Natural killer cell treated with Interleukin-12 subunit alpha and Interleukin-12 subunit beta and Interleukin-15 and Interleukin-18, amount 100 ng/mL, for 72 hours (primary cell): ENCODE data around the gene MRPL10. TPM values are rescaled to one million over a fixed set of nuclear protein-coding genes. Genes with fewer than 3 reads are reported as not detected.
A peak's percentile ranks its signal among the peaks of the same experiment; 100 is the strongest.
"Not testable (repeated sequence)": the region's sequence is repeated elsewhere in the genome, so short reads cannot be mapped to it uniquely, and the experiment has no call there.

Experiments
- ATAC-seq, 2 donors: fragments of 150-1000 bp; cut with Tn5 transposase in 1 of 2; sonication (Bioruptor Pico), chemical (Tn5 transposase) in 1 of 2; 2 replicates each; pipeline ENCODE4 v1.10.0; 2021
- DNase-seq: peaks from one replicate; pipeline ENCODE4 v3.0.0; 2022; ENCODE audit warnings: low spot score
- H3K27ac Mint-ChIP-seq, 2 donors: 1 replicate in 1 of 2; 2 replicates in 1 of 2; pipeline ENCODE4 v1.8.0; 2022; ENCODE audit warnings: mixed read lengths in 2 of 2, mild to moderate bottlenecking in 1 of 2, moderate library complexity in 1 of 2
- H3K27me3 Mint-ChIP-seq, 2 donors: 1 replicate in 1 of 2; 2 replicates in 1 of 2; pipeline ENCODE4 v1.8.0; 2022; ENCODE audit warnings: mixed read lengths in 2 of 2
- H3K36me3 Mint-ChIP-seq: one replicate; pipeline ENCODE4 v1.8.0; 2022; ENCODE audit warnings: mixed read lengths
- H3K4me1 Mint-ChIP-seq, 2 donors: 1 replicate in 1 of 2; 2 replicates in 1 of 2; pipeline ENCODE4 v1.8.0; 2022; ENCODE audit warnings: low read depth in 2 of 2, mixed read lengths in 2 of 2, mild to moderate bottlenecking in 1 of 2
- H3K4me3 Mint-ChIP-seq: one replicate; pipeline ENCODE4 v1.8.0; 2022; ENCODE audit warnings: mixed read lengths
- H3K9me3 Mint-ChIP-seq: 2 replicates; pipeline ENCODE4 v1.8.0; 2022; ENCODE audit warnings: mixed read lengths
- total RNA-seq, 2 donors: library from RNA; stranded (reverse); gene quantifications; one replicate each; pipeline ENCODE4 v1.2.3, GENCODE V29; 2022

Gene MRPL10
- total RNA-seq, 2 donors from 2014 or later: 44.6 to 44.7 TPM

DNA sequence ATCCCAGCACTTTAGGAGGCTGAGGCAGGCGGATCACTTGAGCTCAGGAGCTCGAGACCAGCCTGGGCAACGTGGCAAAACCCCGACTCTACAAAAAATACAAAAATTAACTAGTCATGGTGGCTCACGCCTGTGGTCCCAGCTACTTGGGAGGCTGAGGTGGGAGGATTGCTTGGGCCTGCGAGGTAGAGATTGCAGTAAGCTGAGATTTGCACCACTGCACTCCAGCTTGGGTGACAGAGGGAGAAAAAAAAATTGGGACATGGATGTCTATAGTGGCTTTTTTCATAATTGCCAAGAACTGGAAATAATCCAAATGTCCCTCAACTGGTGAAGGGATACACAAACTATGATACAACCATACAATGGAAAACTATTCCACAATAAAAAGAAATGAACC, 38.4 kb downstream of the MRPL10 start:
- no peak overlapping the region for H3K4me3 Mint-ChIP-seq
- peaks cover 5% of the 10 kb centered on the region for H3K36me3 Mint-ChIP-seq
- DNase-seq: no peak
- H3K27ac Mint-ChIP-seq: no peak overlapping the region
- H3K27me3 Mint-ChIP-seq: peaks cover 29 to 31% of the 10 kb centered on the region in 2 donors
- no peak for ATAC-seq
- H3K9me3 Mint-ChIP-seq: no peaks in the 10 kb centered on the region
- peaks cover 6 to 11% of the 10 kb centered on the region in 2 donors for H3K4me1 Mint-ChIP-seq

DNA sequence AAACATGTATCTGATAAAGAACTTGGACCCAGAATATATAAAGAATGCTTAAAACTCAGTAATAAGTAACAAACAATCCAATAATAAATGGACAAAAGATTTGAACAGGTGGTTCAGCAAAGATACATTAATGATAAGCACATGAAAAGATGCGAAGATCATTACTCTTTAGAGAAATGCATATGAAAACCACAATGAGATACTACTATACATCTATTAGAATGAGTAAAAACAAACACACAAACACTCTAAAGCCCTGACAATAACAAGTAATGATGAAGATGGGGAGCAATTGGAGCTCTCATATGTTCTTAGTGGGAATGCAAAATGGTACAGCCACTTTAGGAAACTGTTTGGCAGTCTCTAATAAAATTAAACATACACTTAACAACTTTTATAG, 38.9 kb downstream of the MRPL10 start:
- H3K9me3 Mint-ChIP-seq: no peaks in the 10 kb centered on the region
- H3K4me1 Mint-ChIP-seq: peaks cover 6 to 11% of the 10 kb centered on the region in 2 donors
- H3K27ac Mint-ChIP-seq: no peak overlapping the region
- H3K4me3 Mint-ChIP-seq: no peak overlapping the region
- no peak for ATAC-seq
- H3K36me3 Mint-ChIP-seq: peaks cover 5% of the 10 kb centered on the region
- peaks cover 31 to 34% of the 10 kb centered on the region in 2 donors for H3K27me3 Mint-ChIP-seq
- DNase-seq: no peak

GRCh38 chr17:47791025-47791424, 40.3 kb downstream of the MRPL10 start:
- DNase-seq: no peak
- H3K36me3 Mint-ChIP-seq: peaks cover 5% of the 10 kb centered on the region
- no peak for ATAC-seq
- H3K27ac Mint-ChIP-seq: no peak overlapping the region
- peak overlapping the region; percentile 82 for H3K4me3 Mint-ChIP-seq
- H3K4me1 Mint-ChIP-seq: peaks cover 6 to 11% of the 10 kb centered on the region in 2 donors
- peaks cover 30 to 35% of the 10 kb centered on the region in 2 donors for H3K27me3 Mint-ChIP-seq
- no peaks in the 10 kb centered on the region for H3K9me3 Mint-ChIP-seq

- peaks cover 6 to 11% of the 10 kb centered on the region in 2 donors for H3K4me1 Mint-ChIP-seq
- ATAC-seq (peak; percentile 97), DNase-seq (no peak)
- H3K36me3 Mint-ChIP-seq: peaks cover 5% of the 10 kb centered on the region
- no peak overlapping the region for H3K27ac Mint-ChIP-seq
- H3K27me3 Mint-ChIP-seq: peaks cover 27 to 30% of the 10 kb centered on the region in 2 donors
- peak overlapping the region; percentile 82 for H3K4me3 Mint-ChIP-seq
- no peaks in the 10 kb centered on the region for H3K9me3 Mint-ChIP-seq
Observed at GRCh38 chr17:47789611-47790561, 41.5 kb downstream of the MRPL10 start.

GRCh38 chr17:47785538-47786123, 45.7 kb downstream of the MRPL10 start:
- peaks cover 4 to 8% of the 10 kb centered on the region in 2 donors for H3K4me1 Mint-ChIP-seq
- peaks cover 1% of the 10 kb centered on the region for H3K36me3 Mint-ChIP-seq
- no peak for ATAC-seq
- peaks cover 24 to 29% of the 10 kb centered on the region in 2 donors for H3K27me3 Mint-ChIP-seq
- no peak for DNase-seq
- H3K4me3 Mint-ChIP-seq: no peak overlapping the region
- no peak overlapping the region for H3K27ac Mint-ChIP-seq
- no peaks in the 10 kb centered on the region for H3K9me3 Mint-ChIP-seq

DNA sequence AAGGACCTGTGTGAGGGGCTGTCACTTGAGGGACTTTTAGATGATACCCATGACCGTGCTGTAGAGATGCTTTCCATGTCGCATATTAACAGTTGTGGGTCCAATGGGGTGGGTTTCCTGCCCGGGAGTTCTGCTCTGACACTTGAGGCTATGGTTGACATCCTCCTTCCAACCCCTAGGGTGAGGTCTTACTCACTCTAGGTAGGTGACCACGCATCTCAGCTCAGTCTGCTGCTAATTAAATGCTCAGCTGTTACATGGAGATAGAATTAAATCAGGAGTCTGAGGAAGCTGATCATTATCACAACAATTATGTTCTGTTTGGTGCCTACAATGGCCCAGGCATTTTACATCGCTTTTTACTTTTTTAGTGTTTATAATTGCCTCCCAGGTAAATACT, 49.9 kb downstream of the MRPL10 start:
- H3K27me3 Mint-ChIP-seq: peaks cover 12 to 13% of the 10 kb centered on the region in 2 donors
- peaks cover 3 to 5% of the 10 kb centered on the region in 2 donors for H3K4me1 Mint-ChIP-seq
- H3K36me3 Mint-ChIP-seq: no peaks in the 10 kb centered on the region

GRCh38 chr17:47778184-47778635, 53.1 kb downstream of the MRPL10 start:
- peaks cover 11% of the 10 kb centered on the region in 2 donors for H3K4me1 Mint-ChIP-seq
- peaks cover under 1 to 16% of the 10 kb centered on the region in 2 donors for H3K27me3 Mint-ChIP-seq
- no peak overlapping the region for H3K4me3 Mint-ChIP-seq
- DNase-seq: no peak
- H3K9me3 Mint-ChIP-seq: no peaks in the 10 kb centered on the region
- H3K27ac Mint-ChIP-seq: no peak overlapping the region
- no peak for ATAC-seq
- H3K36me3 Mint-ChIP-seq: no peaks in the 10 kb centered on the region

More for the DNA sequence above, 49.9 kb downstream of the MRPL10 start:
- no peak for DNase-seq
- no peaks in the 10 kb centered on the region for H3K9me3 Mint-ChIP-seq
- no peak for ATAC-seq
- H3K27ac Mint-ChIP-seq: no peak overlapping the region
- H3K4me3 Mint-ChIP-seq: no peak overlapping the region

- no peak overlapping the region for H3K27ac Mint-ChIP-seq
- peaks cover 11% of the 10 kb centered on the region in 2 donors for H3K4me1 Mint-ChIP-seq
- DNase-seq (peak; percentile 66), ATAC-seq (peak; percentile 70 to 75)
- H3K27me3 Mint-ChIP-seq: peaks cover 0 to 13% of the 10 kb centered on the region in 2 donors
- no peaks in the 10 kb centered on the region for H3K9me3 Mint-ChIP-seq
- H3K36me3 Mint-ChIP-seq: no peaks in the 10 kb centered on the region
- no peak overlapping the region for H3K4me3 Mint-ChIP-seq
Observed at GRCh38 chr17:47776330-47777197, 54.8 kb downstream of the MRPL10 start.

- peaks cover 11% of the 10 kb centered on the region in 2 donors for H3K4me1 Mint-ChIP-seq
- peaks cover 0 to 13% of the 10 kb centered on the region in 2 donors for H3K27me3 Mint-ChIP-seq
- ATAC-seq (no peak), DNase-seq (no peak)
- no peak overlapping the region for H3K4me3 Mint-ChIP-seq
- no peaks in the 10 kb centered on the region for H3K9me3 Mint-ChIP-seq
- no peaks in the 10 kb centered on the region for H3K36me3 Mint-ChIP-seq
- H3K27ac Mint-ChIP-seq: no peak overlapping the region
Observed at GRCh38 chr17:47774987-47775580, 56.3 kb downstream of the MRPL10 start.

DNA sequence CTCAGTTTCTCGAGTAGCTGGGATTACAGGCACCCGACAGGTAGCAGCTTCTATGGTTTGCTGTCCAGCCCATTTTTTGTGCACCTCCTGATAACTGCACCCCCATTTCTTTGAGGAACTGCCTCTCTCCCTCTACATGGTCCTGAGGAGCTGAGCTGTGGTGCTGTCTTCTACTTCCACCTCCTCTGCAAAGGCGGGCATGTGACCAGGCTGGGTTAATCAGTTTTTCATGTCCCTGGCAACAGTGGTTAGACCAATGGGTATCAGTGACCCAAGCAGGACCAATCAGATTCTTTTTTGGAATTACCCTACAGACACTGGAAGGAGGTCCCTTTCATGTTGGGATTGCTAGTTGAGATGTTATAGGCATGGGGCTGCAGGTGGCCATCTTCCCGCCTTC, 57.0 kb downstream of the MRPL10 start:
- peaks cover 0 to 13% of the 10 kb centered on the region in 2 donors for H3K27me3 Mint-ChIP-seq

GRCh38 chr17:47773649-47774048, 57.7 kb downstream of the MRPL10 start:
- not testable (repeated sequence) for H3K9me3 Mint-ChIP-seq, H3K27ac Mint-ChIP-seq, ATAC-seq, DNase-seq, H3K36me3 Mint-ChIP-seq, H3K4me3 Mint-ChIP-seq
- peaks cover 11% of the 10 kb centered on the region in 2 donors for H3K4me1 Mint-ChIP-seq
- H3K27me3 Mint-ChIP-seq: peaks cover 0 to 13% of the 10 kb centered on the region in 2 donors

More for the DNA sequence above, 57.0 kb downstream of the MRPL10 start:
- Mint-ChIP-seq H3K4me1 (peaks cover 11% of the 10 kb centered on the region in 2 donors), H3K27ac (no peak overlapping the region), H3K36me3 (no peaks in the 10 kb centered on the region), H3K9me3 (no peaks in the 10 kb centered on the region), H3K4me3 (no peak overlapping the region)
- DNase-seq (no peak), ATAC-seq (no peak)
